B cell (primary cell): ENCODE data around the gene EPB41L4B. TPM values are rescaled to one million over a fixed set of nuclear protein-coding genes. Genes with fewer than 3 reads are reported as not detected.

Experiments used
- ATAC-seq: fragments of 200-7000 bp; cut with Tn5 transposase; one replicate; pipeline ENCODE4 v1.10.0; 2021; ENCODE audit warnings: low read depth, mild to moderate bottlenecking, moderate number of reproducible peaks, moderate library complexity
- CTCF ChIA-PET: fragments of 350-600 bp; sonication (Branson Sonifier 250); formaldehyde crosslinking; loops from one replicate; lab custom pipeline; 2021; ENCODE audit warnings: antibody characterized with exemption, inconsistent platforms; lab: Charles Lee
- POLR2A ChIA-PET: fragments of 350-600 bp; sonication (Branson Sonifier 250); formaldehyde crosslinking; loops from one replicate; lab custom pipeline; 2021; ENCODE audit warnings: antibody characterized with exemption; lab: Charles Lee
- DNase-seq: peaks from one replicate; pipeline ENCODE4 v3.0.0; 2013
- H2AFZ ChIP-seq: 2 replicates; pipeline ENCODE4 v1.6.1; 2012; ENCODE audit warnings: mild to moderate bottlenecking, low read depth, low read length; ENCODE audit not compliant: insufficient read depth, poor library complexity, severe bottlenecking
- H3K27ac ChIP-seq, 2 donors: 1 replicate in 1 of 2; 2 replicates in 1 of 2; pipeline ENCODE4 v1.5.1; 2012 to 2013; ENCODE audit warnings: low read length in 2 of 2, mild to moderate bottlenecking in 2 of 2, moderate library complexity in 1 of 2
- H3K27me3 ChIP-seq, 4 experiments: fragments of 200-600 bp in 1 of 4; sonication (generic) in 1 of 4; replicated peaks in 1 of 4; 1 replicate in 2 of 4; 2 replicates in 2 of 4; pipeline versions ENCODE4 v1.6.1 to v1.7.0; 2013 to 2016; ENCODE audit warnings: low read length in 3 of 4, mild to moderate bottlenecking in 2 of 4, mixed read lengths in 1 of 4, moderate library complexity in 1 of 4; ENCODE audit not compliant: insufficient read depth in 4 of 4, control insufficient read depth in 3 of 4; ENCODE audit errors: control extremely low read depth in 1 of 4
- H3K36me3 ChIP-seq, 2 experiments: replicated peaks in 1 of 2; 1 replicate in 1 of 2; 2 replicates in 1 of 2; pipeline versions ENCODE4 v1.6.1 to v1.7.1; 2013; ENCODE audit warnings: low read length in 1 of 2; ENCODE audit not compliant: insufficient read depth in 2 of 2, control insufficient read depth in 1 of 2; ENCODE audit errors: control extremely low read depth in 1 of 2, extremely low read depth in 1 of 2
- H3K4me1 ChIP-seq, 2 donors: fragments of 200-600 bp in 1 of 2; sonication (generic) in 1 of 2; 1 replicate in 1 of 2; 2 replicates in 1 of 2; pipeline versions ENCODE4 v1.5.1 to v1.6.1; 2013 to 2017; ENCODE audit warnings: low read length in 2 of 2; ENCODE audit not compliant: control insufficient read depth in 2 of 2, insufficient read depth in 2 of 2
- H3K4me2 ChIP-seq: replicated peaks from 2 replicates; pipeline ENCODE3; 2012; ENCODE audit warnings: mild to moderate bottlenecking, low read depth, low read length; ENCODE audit not compliant: poor library complexity, severe bottlenecking
- H3K4me3 ChIP-seq, 5 experiments: fragments of 200-600 bp in 1 of 5; sonication (generic) in 1 of 5; 1 replicate in 3 of 5; 2 replicates in 2 of 5; pipeline versions ENCODE4 v1.5.1 to v1.7.0; 2011 to 2016; ENCODE audit warnings: low read length in 4 of 5, mild to moderate bottlenecking in 4 of 5, low read depth in 2 of 5, control low read depth in 1 of 5, moderate library complexity in 1 of 5; ENCODE audit not compliant: insufficient read depth in 1 of 5; ENCODE audit errors: control extremely low read depth in 1 of 5, extremely low read depth in 1 of 5
- H3K79me2 ChIP-seq: fragments of 200-600 bp; sonication (generic); one replicate; pipeline ENCODE4 v1.6.0; 2016; ENCODE audit warnings: low read length; ENCODE audit not compliant: control insufficient read depth, insufficient read depth
- H3K9ac ChIP-seq: fragments of 200-600 bp; sonication (generic); 2 replicates; pipeline ENCODE4 v1.6.1; 2017; ENCODE audit warnings: mild to moderate bottlenecking, low read length, moderate library complexity
- H3K9me3 ChIP-seq, 3 donors: one replicate each; pipeline versions ENCODE4 v1.6.1 to v1.7.1; 2013; ENCODE audit warnings: low read length in 2 of 3; ENCODE audit not compliant: control insufficient read depth in 2 of 3, insufficient read depth in 1 of 3; ENCODE audit errors: control extremely low read depth in 1 of 3
- H4K20me1 ChIP-seq: 2 replicates; pipeline ENCODE4 v1.6.0; 2012; ENCODE audit warnings: mild to moderate bottlenecking, low read length; ENCODE audit not compliant: insufficient read depth, control insufficient read depth, poor library complexity, severe bottlenecking
- H3K27ac Mint-ChIP-seq: one replicate; pipeline ENCODE4 v1.8.0; 2021; ENCODE audit warnings: mixed read lengths
- H3K27me3 Mint-ChIP-seq: one replicate; pipeline ENCODE4 v1.8.0; 2021; ENCODE audit warnings: mixed read lengths
- H3K4me1 Mint-ChIP-seq: one replicate; pipeline ENCODE4 v1.8.0; 2021; ENCODE audit warnings: mixed read lengths
- H3K4me3 Mint-ChIP-seq: one replicate; pipeline ENCODE4 v1.8.0; 2021; ENCODE audit warnings: mixed read lengths
- H3K9me3 Mint-ChIP-seq: one replicate; pipeline ENCODE4 v1.8.0; 2022; ENCODE audit warnings: mixed read lengths; ENCODE audit not compliant: insufficient read depth
- CTCF ChIP-seq: fragments of 200-600 bp; IDR thresholded peaks from one replicate; pipeline ENCODE4 v1.8.0; 2022; ENCODE audit warnings: antibody characterized with exemption, mild to moderate bottlenecking
- EZH2 ChIP-seq: IDR thresholded peaks from 2 replicates; pipeline ENCODE4 v1.6.1; 2012; ENCODE audit warnings: borderline replicate concordance, low read depth, mild to moderate bottlenecking, moderate library complexity, low read length; ENCODE audit not compliant: insufficient read depth, poor library complexity, severe bottlenecking
- WGBS: methylation state at CpG from one replicate; pipeline ENCODE4 v1.1.5; 2013; ENCODE audit warnings: missing lambda C conversion rate; ENCODE audit not compliant: insufficient coverage; 5-methylcytosine and 5-hydroxymethylcytosine counted together
- intact Hi-C: fragments of 100-400 bp; cut with micrococcal nuclease; formaldehyde crosslinking; loops from one replicate; pipeline ENCODE4 v1.10.0; 2022
- polyA plus RNA-seq: library from polyadenylated mRNA; depleted of rRNA; stranded (reverse); fragments of >200 nt; gene quantifications from 2 replicates; pipeline ENCODE4 v1.2.3, GENCODE V29; 2012
- total RNA-seq, 2 donors: library from RNA; stranded (reverse); fragments of 120-200 nt in 1 of 2; gene quantifications; 1 replicate in 1 of 2; 2 replicates in 1 of 2; pipeline versions ENCODE4 v1.2.3 to v1.2.4, GENCODE V29; 2013 to 2022

EPB41L4B gene
- total and polyA plus RNA-seq, 2 donors (not counting 1 experiment from before 2014, with no cell fraction given): 2.9 TPM; not detected in 1

- no peaks in the 10 kb centered on the region for H3K79me2 ChIP-seq
- peak; percentile 43 for DNase-seq
- intact Hi-C loops: loop anchor here (2.0 to 10.0 kb wide), 4 partner anchors 75 to 307 kb away; partner anchors contain the start of genes CTNNAL1 and TMEM245
- 4% methylated on average over 39 of the region's 42 CpGs for WGBS
- H3K27ac Mint-ChIP-seq: no peak overlapping the region
- H3K27me3 Mint-ChIP-seq: peaks cover 71% of the 10 kb centered on the region
- CTCF ChIA-PET: no interaction called here
- H3K4me2 ChIP-seq: peak overlapping the region; percentile 57
- H3K9ac ChIP-seq: no peak overlapping the region
- H3K4me1 ChIP-seq: peaks cover 12 to 13% of the 10 kb centered on the region in 2 donors
- no peak overlapping the region for H3K27ac ChIP-seq
- POLR2A ChIA-PET: no interaction called here
- TF ChIP-seq CTCF (no peak), EZH2 (peak; percentile 60)
- H3K9me3 ChIP-seq: peaks cover 0 to 6% (median 0%) of the 10 kb centered on the region in 3 donors
- no peak overlapping the region for H3K4me3 ChIP-seq
- no peak for ATAC-seq
- peaks cover 0 to 60% (median 29%) of the 10 kb centered on the region in 4 experiments for H3K27me3 ChIP-seq
- H4K20me1 ChIP-seq: no peaks in the 10 kb centered on the region
- peak overlapping the region; percentile 85 for H3K4me3 Mint-ChIP-seq
- no peaks in the 10 kb centered on the region for H3K36me3 ChIP-seq
- H3K9me3 Mint-ChIP-seq: no peaks in the 10 kb centered on the region
- H3K4me1 Mint-ChIP-seq: peaks cover 13% of the 10 kb centered on the region
- H2AFZ ChIP-seq: no peak overlapping the region
Observed at GRCh38 chr9:109319626-109320241, 1.1 kb downstream of the EPB41L4B start.

GRCh38 chr9:109319017-109319625, 1.7 kb downstream of the EPB41L4B start:
- Histone ChIP-seq H3K27me3 (peaks cover 0 to 61% (median 31%) of the 10 kb centered on the region in 4 experiments), H2AFZ (no peak overlapping the region), H3K4me1 (peaks cover 12 to 13% of the 10 kb centered on the region in 2 donors), H3K4me3 (no peak overlapping the region), H3K27ac (no peak overlapping the region), H3K36me3 (no peaks in the 10 kb centered on the region), H3K9me3 (peaks cover 0 to 6% (median 0%) of the 10 kb centered on the region in 3 donors), H3K4me2 (peak overlapping the region; percentile 57), H4K20me1 (no peaks in the 10 kb centered on the region), H3K9ac (no peak overlapping the region), H3K79me2 (no peaks in the 10 kb centered on the region)
- ChIA-PET POLR2A (no interaction called here), CTCF (interaction anchor here (0.9 kb wide), 1 partner anchor 9 kb away, joined by 3 read pairs; no protein-coding TSS in a partner anchor)
- WGBS: 5% methylated on average over 41 of the region's 41 CpGs
- TF ChIP-seq EZH2 (no peak), CTCF (no peak)
- H3K27me3 Mint-ChIP-seq: peaks cover 69% of the 10 kb centered on the region
- ATAC-seq (no peak), DNase-seq (peak; percentile 21)
- intact Hi-C loops: loop anchor here (10.0 kb wide), 1 partner anchor 204 kb away; the partner anchor contains the start of gene TMEM245
- H3K9me3 Mint-ChIP-seq: no peaks in the 10 kb centered on the region
- no peak overlapping the region for H3K27ac Mint-ChIP-seq
- H3K4me1 Mint-ChIP-seq: peaks cover 13% of the 10 kb centered on the region
- peak overlapping the region; percentile 85 for H3K4me3 Mint-ChIP-seq
